Measurements from ENCODE around the gene CCDC171. TPM values are rescaled to one million over a fixed set of nuclear protein-coding genes. Genes with fewer than 3 reads are reported as not detected.

Gene CCDC171
- total and polyA plus RNA-seq, 4 donors: 0.13 to 1.1 (median 0.43) TPM

- Histone ChIP-seq H3K9me3 (ENCODE audit: control insufficient read depth in 4 of 4, low read length in 3 of 4) (no peaks in the 10 kb centered on the region), H3K27ac (ENCODE audit: low read depth in 1 of 2, low read length in 2 of 2) (no peak overlapping the region), H3K4me3 (ENCODE audit: low read depth in 1 of 3, low read length in 3 of 3) (no peak overlapping the region), H3K27me3 (ENCODE audit: control insufficient read depth in 4 of 4, insufficient read depth in 4 of 4, low read length in 3 of 4) (no peaks in the 10 kb centered on the region), H3K9ac (ENCODE audit: low read depth in 1 of 2, low read length in 2 of 2) (no peak overlapping the region), H3K4me1 (ENCODE audit: control insufficient read depth in 4 of 4, insufficient read depth in 4 of 4, low read length in 3 of 4) (no peaks in the 10 kb centered on the region), H3K36me3 (ENCODE audit: control insufficient read depth in 4 of 4, insufficient read depth in 3 of 4, low read depth in 1 of 4, low read length in 3 of 4) (no peaks in the 10 kb centered on the region)
- no peak for TF ChIP-seq ZBTB33 (IDR thresholded peaks at IDR 0.05)
- TF ChIP-seq REST (IDR thresholded peaks at IDR 0.05): no peak
- TF ChIP-seq HNF4G (IDR thresholded peaks at IDR 0.05): no peak
- no peak for TF ChIP-seq NR2F2 (IDR thresholded peaks at IDR 0.05)
- no peak for TF ChIP-seq GABPA (IDR thresholded peaks at IDR 0.05 in 1 of 2, conservative IDR thresholded peaks at IDR 0.05 in 1 of 2)
- no peak for TF ChIP-seq YY1 (IDR thresholded peaks at IDR 0.05)
- TF ChIP-seq HNF4A (conservative IDR thresholded peaks at IDR 0.05): no peak
- TF ChIP-seq EGR1 (IDR thresholded peaks at IDR 0.05; ENCODE audit: low read depth in 2 of 2): no peak
- WGBS: 80% methylated on average over 2 of the region's 2 CpGs
- no peak for DNase-seq (ENCODE audit: low spot score)
Measured at GRCh38 chr9:15935661-15936305, 382.9 kb downstream of the CCDC171 start.

- WGBS: 71% methylated on average over 5 of the region's 5 CpGs
- no peak for DNase-seq (ENCODE audit: low spot score)
- TF ChIP-seq HNF4A (conservative IDR thresholded peaks at IDR 0.05) (no peak), ZBTB33 (IDR thresholded peaks at IDR 0.05) (no peak), FOXA1 (IDR thresholded peaks at IDR 0.05) (no peak), REST (IDR thresholded peaks at IDR 0.05) (no peak)
Measured at GRCh38 chr9:15936306-15936921, 383.6 kb downstream of the CCDC171 start.

More at GRCh38 chr9:15936306-15936921, 383.6 kb downstream of the CCDC171 start:
- no peak overlapping the region for H3K4me3 ChIP-seq (ENCODE audit: low read depth in 1 of 3, low read length in 3 of 3)
- H3K36me3 ChIP-seq (ENCODE audit: control insufficient read depth in 4 of 4, insufficient read depth in 3 of 4, low read depth in 1 of 4, low read length in 3 of 4): no peaks in the 10 kb centered on the region
- no peaks in the 10 kb centered on the region for H3K27me3 ChIP-seq (ENCODE audit: control insufficient read depth in 4 of 4, insufficient read depth in 4 of 4, low read length in 3 of 4)
- no peaks in the 10 kb centered on the region for H3K4me1 ChIP-seq (ENCODE audit: control insufficient read depth in 4 of 4, insufficient read depth in 4 of 4, low read length in 3 of 4)
- H3K9ac ChIP-seq (ENCODE audit: low read depth in 1 of 2, low read length in 2 of 2): no peak overlapping the region
- no peaks in the 10 kb centered on the region for H3K9me3 ChIP-seq (ENCODE audit: control insufficient read depth in 4 of 4, low read length in 3 of 4)
- H3K27ac ChIP-seq (ENCODE audit: low read depth in 1 of 2, low read length in 2 of 2): no peak overlapping the region

All from liver (tissue), 9 donors.